ENCODE results near the gene ACSM4.

Gene ACSM4

GRCh38 chr12:7339675-7340074 is 35.8 kb downstream of the ACSM4 start:
- DNase-seq (ENCODE audit: low read depth in 2 of 2): no peak

GRCh38 chr12:7344833-7345606 is 41.1 kb downstream of the ACSM4 start:
- DNase-seq (ENCODE audit: low read depth in 2 of 2): no peak

- DNase-seq (ENCODE audit: low read depth in 2 of 2): no peak
Observed at GRCh38 chr12:7346551-7347225, 42.8 kb downstream of the ACSM4 start.

- DNase-seq (ENCODE audit: low read depth in 2 of 2): no peak
Observed at GRCh38 chr12:7349418-7349817, 45.5 kb downstream of the ACSM4 start.

GRCh38 chr12:7351177-7351576 is 47.3 kb downstream of the ACSM4 start:
- DNase-seq (ENCODE audit: low read depth in 2 of 2): no peak

- no peak for DNase-seq (ENCODE audit: low read depth in 2 of 2)
Observed at GRCh38 chr12:7352661-7353060, 48.8 kb downstream of the ACSM4 start.

GRCh38 chr12:7354529-7354928 is 50.7 kb downstream of the ACSM4 start:
- no peak for DNase-seq (ENCODE audit: low read depth in 2 of 2)

- DNase-seq (ENCODE audit: low read depth in 2 of 2): no peak
Observed at GRCh38 chr12:7361265-7361664, 57.4 kb downstream of the ACSM4 start.

GRCh38 chr12:7362734-7363133 is 58.9 kb downstream of the ACSM4 start:
- no peak for DNase-seq (ENCODE audit: low read depth in 2 of 2)

GRCh38 chr12:7369274-7369729 is 65.4 kb downstream of the ACSM4 start:
- no peak for DNase-seq (ENCODE audit: low read depth in 2 of 2)

GRCh38 chr12:7373226-7373625 is 69.4 kb downstream of the ACSM4 start:
- DNase-seq (ENCODE audit: low read depth in 2 of 2): no peak

GRCh38 chr12:7374423-7375144 is 70.7 kb downstream of the ACSM4 start:
- peak in 1 of 2 experiments; percentile 3 for DNase-seq (ENCODE audit: low read depth in 2 of 2)

- DNase-seq (ENCODE audit: low read depth in 2 of 2): no peak
Observed at GRCh38 chr12:7375145-7375543, 71.3 kb downstream of the ACSM4 start.

- DNase-seq (ENCODE audit: low read depth in 2 of 2): no peak
Observed at GRCh38 chr12:7376196-7376595, 72.3 kb downstream of the ACSM4 start.

Measured in stimulated activated CD4-positive, alpha-beta T cell treated with anti-CD3 and anti-CD28 coated beads, Interleukin-12 subunit alpha, Interleukin-12 subunit beta, amount 100 ng/mL, for 24 hours (primary cell).